SK-N-SH treated with all-trans-retinoic acid at 6 μM for 48 hours (cell line): Measurements from ENCODE around the gene SNRK.

Experiments used
- GLIS3 ChIP-seq: fragments of 250-450 bp; sonication (Bioruptor Pico); IDR thresholded peaks from 2 replicates; pipeline ENCODE4 v1.5.0; 2020; ENCODE audit warnings: mild to moderate bottlenecking, moderate library complexity
- PATZ1 ChIP-seq: fragments of 250-450 bp; sonication (Bioruptor Pico); IDR thresholded peaks from 2 replicates; pipeline ENCODE4 v1.8.0; 2020; ENCODE audit warnings: mild to moderate bottlenecking, moderate library complexity, borderline replicate concordance
- ZFP3 ChIP-seq: fragments of 250-450 bp; sonication (Bioruptor Pico); IDR thresholded peaks from 2 replicates; pipeline ENCODE4 v1.5.0; 2020; ENCODE audit warnings: mild to moderate bottlenecking, moderate library complexity
- TF ChIP-seq, protein P1 (sequence below): fragments of 250-450 bp; sonication (Bioruptor Pico); IDR thresholded peaks from 2 replicates; pipeline ENCODE4 v1.8.0; 2021; ENCODE audit warnings: low read depth, mild to moderate bottlenecking, moderate library complexity, borderline replicate concordance

DNA sequence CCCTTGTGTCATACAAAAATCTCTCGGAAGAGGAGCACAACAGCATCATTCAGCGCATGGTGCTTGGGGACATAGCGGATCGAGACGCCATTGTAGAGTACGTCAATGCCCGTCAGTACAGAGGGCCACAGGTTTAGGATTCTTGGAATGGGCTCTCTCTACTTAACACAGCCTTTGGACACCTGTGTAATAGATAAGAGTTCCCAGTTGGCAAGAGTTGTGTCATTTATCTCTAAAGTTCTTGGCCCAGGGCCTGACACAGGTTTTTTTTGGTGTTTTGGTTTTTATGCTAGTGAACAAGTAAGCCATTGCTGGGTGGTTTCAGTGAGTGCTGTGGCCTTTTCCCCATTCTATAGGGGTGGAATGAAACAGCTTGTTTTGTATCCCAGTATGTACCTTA, 54.1 kb downstream of the SNRK start:
- TF ChIP-seq, protein P1, sequence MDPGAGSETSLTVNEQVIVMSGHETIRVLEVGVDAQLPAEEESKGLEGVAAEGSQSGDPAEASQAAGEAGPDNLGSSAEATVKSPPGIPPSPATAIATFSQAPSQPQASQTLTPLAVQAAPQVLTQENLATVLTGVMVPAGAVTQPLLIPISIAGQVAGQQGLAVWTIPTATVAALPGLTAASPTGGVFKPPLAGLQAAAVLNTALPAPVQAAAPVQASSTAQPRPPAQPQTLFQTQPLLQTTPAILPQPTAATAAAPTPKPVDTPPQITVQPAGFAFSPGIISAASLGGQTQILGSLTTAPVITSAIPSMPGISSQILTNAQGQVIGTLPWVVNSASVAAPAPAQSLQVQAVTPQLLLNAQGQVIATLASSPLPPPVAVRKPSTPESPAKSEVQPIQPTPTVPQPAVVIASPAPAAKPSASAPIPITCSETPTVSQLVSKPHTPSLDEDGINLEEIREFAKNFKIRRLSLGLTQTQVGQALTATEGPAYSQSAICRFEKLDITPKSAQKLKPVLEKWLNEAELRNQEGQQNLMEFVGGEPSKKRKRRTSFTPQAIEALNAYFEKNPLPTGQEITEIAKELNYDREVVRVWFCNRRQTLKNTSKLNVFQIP (CRISPR knock-in tag), result no peak
- TF ChIP-seq PATZ1 (CRISPR knock-in tag) (no peak), GLIS3 (no peak), ZFP3 (CRISPR knock-in tag) (no peak)
